ENCODE data around the gene BICDL2.
"Not testable (repeated sequence)": the region's sequence is repeated elsewhere in the genome, so short reads cannot be mapped to it uniquely, and the experiment has no call there.

Gene BICDL2, protein sequence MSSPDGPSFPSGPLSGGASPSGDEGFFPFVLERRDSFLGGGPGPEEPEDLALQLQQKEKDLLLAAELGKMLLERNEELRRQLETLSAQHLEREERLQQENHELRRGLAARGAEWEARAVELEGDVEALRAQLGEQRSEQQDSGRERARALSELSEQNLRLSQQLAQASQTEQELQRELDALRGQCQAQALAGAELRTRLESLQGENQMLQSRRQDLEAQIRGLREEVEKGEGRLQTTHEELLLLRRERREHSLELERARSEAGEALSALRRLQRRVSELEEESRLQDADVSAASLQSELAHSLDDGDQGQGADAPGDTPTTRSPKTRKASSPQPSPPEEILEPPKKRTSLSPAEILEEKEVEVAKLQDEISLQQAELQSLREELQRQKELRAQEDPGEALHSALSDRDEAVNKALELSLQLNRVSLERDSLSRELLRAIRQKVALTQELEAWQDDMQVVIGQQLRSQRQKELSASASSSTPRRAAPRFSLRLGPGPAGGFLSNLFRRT

GRCh38 chr16:3036726-3037315, at the start of gene BICDL2:
Gene BICDL2, minus strand, starts transcription at chr16:3036944. Its CDS starts 1,448 bp downstream, at chr16:3035496.
- DNase-seq (ENCODE audit: low read depth): no peak

GRCh38 chr16:3085868-3086595, 49.3 kb upstream of the BICDL2 start:
- no peak for DNase-seq (ENCODE audit: low read depth)

- no peak for DNase-seq (ENCODE audit: low read depth)
Observed at GRCh38 chr16:3084969-3085670, 48.4 kb upstream of the BICDL2 start.

DNA sequence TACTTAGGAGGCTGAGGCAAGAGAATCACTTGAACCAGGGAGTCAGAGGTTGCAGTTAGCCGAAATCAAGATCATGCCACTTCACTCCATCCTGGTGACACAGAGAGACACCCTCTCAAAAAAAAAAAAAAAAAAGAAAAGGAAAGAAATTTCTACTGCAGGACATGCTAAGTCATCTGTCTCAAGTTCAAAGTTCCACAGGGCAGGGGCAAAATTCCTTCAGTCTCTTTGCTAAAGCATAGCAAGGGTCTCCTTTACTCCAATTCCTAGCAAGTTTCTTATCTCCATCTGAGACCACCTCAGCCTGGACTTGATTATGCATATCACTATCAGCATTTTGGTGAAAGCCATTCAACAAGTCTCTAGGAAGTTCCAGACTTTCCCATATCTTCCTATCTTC, 47.7 kb upstream of the BICDL2 start:
- no peak for DNase-seq (ENCODE audit: low read depth)

DNA sequence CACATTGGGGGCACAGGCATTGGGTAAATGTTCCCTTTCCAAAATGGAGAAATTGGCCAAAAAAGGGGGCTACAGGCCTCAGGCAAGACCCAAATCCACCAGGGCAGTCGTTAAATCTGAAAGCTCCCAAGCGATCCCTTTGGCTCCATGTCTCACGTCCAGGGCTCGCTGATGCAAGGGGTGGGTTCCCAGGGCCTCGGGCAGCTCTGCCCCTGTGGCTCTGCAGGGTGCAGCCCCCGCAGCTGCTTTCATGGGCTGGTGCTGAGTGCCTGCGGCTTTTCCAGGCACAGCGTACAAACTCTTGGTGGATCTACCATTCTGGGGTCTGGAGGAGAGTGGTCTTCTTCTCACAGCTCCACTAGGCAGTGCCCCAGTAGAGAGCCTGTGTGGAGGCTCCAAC, 46.7 kb upstream of the BICDL2 start:
- not testable (repeated sequence) for DNase-seq (ENCODE audit: low read depth)

GRCh38 chr16:3081957-3082356, 45.2 kb upstream of the BICDL2 start:
- DNase-seq (ENCODE audit: low read depth): not testable (repeated sequence)

DNA sequence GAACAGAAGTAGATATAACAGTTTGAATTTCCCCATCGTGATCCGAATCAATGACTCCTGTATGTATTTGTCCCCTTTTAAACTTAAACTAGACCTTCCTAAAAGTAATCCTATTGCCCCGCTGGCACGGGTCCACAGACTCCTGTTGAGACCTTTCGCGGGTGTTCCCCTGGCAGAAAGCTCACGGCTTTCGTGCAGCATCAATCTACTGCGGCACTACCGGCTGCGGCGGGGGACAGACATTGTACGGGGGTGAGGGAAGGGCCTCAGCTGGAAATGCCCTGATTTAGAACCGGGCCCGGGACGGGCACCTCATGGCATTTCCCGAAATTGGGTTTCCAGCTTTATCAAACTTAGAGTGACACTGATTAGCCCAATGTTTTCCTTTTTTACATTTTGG, 43.3 kb upstream of the BICDL2 start:
- no peak for DNase-seq (ENCODE audit: low read depth)

DNA sequence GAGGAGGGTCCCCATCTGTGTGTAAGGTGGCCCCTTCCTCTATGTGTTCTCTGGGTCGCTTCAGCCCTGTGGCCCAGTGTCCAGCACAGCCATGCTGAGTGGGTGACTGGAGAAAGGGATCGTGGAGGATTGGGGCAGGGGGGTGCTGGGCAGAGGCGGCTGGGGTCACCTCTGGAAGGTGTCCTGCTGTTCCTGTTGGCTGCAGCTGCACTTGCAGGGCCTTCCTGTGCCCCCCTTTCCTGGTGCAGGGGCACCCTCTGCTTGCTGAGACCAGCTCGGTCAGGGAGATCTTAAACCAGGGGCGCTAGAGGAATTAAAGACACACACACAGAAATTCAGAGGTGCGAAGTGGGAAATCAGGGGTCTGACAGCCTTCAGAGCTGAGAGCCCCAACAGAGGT, 39.8 kb upstream of the BICDL2 start:
- no peak for DNase-seq (ENCODE audit: low read depth)

DNA sequence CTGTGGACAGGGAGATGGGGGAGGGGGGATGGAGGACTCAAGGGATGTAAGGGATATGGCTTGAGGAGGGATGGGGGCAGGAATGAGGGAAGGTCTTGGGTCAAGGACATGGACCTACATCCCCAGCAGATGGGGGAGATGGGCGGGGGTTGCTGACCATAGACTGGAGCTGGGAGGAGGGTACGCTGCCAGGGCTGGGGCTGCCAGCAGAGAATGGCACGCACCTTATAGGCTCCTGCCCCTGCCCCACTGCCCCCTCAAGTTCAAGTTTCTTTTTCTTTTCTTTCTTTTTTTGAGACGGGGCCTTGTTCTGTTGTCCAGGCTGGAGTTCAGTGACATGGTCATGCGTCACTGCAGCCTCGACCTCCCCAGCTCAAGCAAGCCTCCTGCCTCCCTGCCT, 39.2 kb upstream of the BICDL2 start:
- DNase-seq (ENCODE audit: low read depth): not testable (repeated sequence)

DNA sequence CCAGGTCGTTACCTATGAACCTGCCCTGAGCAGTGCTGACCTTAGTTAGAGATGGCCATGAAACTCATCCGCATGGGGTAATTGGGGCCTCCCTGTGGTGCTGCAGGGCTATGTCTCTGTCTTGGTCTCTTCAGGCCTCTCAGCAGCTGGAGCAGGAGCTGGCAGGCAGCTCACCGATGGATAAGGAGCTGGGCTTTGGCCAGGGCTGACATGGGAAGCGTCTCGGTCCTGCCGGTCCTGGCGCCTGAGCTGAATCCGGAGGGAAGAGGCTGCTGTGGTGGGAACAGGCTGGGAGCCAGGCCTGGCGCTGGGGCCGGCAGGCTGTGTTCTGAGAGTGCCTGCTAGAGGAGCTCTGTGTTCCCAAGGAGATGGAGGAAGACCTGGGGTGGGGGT, 38.8 kb upstream of the BICDL2 start:
- DNase-seq (ENCODE audit: low read depth): no peak

DNA sequence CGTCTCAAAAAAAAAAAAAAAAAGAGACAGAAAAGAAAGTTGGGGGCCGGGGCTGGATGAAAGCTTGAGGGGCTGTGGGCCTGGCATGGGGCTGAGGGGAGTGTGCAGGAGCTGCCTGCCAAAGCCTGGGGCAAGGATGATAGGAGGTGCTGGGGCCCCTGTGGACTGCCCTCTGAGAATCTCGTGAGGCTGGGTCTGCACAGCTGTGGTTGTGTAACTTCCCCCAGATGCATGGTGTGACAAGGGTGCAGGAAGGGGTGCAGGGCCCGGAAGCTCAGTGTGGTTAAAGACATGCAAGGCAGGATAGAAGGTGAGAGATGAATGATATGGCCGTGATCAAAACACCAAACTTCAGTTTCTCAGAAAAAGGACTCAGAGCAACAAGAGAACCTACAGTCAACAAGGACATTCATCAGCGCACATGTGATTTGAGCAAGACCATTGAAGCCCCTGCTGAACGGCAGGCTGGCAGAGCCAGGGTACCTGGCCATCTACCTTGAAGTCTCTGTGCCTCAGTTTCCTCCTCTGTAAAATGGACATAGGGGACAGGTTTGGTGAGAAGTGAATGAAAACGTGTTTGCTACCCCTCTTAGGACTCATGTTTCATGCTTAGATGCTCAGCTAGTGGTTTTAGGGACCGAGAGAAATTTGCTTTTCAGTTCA, 38.2 kb upstream of the BICDL2 start:
- DNase-seq (ENCODE audit: low read depth): no peak

- DNase-seq (ENCODE audit: low read depth): no peak
Observed at GRCh38 chr16:3073448-3073847, 36.7 kb upstream of the BICDL2 start.

DNA sequence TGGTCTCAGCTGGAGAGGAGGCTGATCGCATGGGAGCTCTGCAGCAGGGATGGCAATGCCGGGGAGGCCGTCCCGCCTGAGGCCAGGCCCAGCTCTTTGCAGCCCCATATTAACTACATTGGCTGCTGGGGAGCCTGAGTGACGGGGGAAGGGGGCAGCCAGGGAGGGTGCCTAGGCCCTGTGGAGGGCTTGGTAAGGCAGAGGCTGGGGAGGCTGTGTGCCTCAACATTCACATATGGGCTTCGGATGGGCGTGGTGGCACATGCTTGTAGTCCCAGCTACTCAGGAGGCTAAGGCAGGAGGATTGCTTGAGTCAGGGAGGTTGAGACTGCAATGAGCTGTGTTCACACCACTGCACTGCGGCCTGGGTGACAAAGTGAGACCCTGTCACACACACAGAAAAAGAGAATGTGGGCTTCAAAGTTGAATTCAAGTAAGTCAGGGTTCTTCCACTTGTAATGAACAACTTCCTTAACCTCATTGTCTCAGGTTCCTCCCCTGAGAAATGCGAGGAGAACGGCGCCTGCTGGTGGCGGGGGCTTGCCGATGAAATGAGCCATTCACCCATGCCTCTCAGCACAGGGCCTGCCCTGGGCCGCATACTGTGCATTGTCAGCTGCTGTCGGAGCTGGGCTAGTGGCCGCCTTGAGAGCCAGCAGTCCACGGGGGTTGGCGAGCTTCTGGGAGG, 36.0 kb upstream of the BICDL2 start:
- not testable (repeated sequence) for DNase-seq (ENCODE audit: low read depth)

GRCh38 chr16:3072148-3072547, 35.4 kb upstream of the BICDL2 start:
- DNase-seq (ENCODE audit: low read depth): not testable (repeated sequence)

- no peak for DNase-seq (ENCODE audit: low read depth)
Observed at GRCh38 chr16:3071655-3072054, 34.9 kb upstream of the BICDL2 start.

GRCh38 chr16:3070608-3071111, 33.9 kb upstream of the BICDL2 start:
- DNase-seq (ENCODE audit: low read depth): no peak

DNA sequence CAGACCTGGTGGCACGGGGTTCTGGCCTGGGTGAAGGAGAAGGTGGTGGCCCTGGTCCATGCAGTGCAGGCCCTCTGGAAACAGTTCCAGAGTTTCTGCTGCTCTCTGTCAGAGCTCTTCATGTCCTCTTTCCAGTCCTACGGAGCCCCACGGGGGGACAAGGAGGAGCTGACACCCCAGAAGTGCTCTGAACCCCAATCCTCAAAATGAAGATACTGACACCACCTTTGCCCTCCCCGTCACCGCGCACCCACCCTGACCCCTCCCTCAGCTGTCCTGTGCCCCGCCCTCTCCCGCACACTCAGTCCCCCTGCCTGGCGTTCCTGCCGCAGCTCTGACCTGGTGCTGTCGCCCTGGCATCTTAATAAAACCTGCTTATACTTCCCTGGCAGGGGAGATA, 32.4 kb upstream of the BICDL2 start:
- DNase-seq (ENCODE audit: low read depth): not testable (repeated sequence)

- DNase-seq (ENCODE audit: low read depth): no peak
Observed at GRCh38 chr16:3068487-3068886, 31.7 kb upstream of the BICDL2 start.

DNA sequence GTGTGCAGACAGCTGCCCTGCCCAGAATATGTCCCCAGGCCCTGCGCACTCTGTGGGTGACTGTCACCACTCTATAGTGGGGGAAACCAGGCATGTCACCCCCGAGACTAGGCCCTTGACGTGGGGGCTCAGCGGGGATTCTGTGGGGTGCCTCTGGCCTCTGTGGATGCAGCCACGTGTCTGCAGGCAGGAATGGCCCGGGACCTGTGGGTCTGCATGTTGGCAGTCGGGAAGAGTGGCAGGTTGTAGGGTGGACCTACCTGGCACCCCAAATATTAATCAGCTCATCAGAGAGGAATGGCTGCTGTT, 29.6 kb upstream of the BICDL2 start:
- no peak for DNase-seq (ENCODE audit: low read depth)

DNA sequence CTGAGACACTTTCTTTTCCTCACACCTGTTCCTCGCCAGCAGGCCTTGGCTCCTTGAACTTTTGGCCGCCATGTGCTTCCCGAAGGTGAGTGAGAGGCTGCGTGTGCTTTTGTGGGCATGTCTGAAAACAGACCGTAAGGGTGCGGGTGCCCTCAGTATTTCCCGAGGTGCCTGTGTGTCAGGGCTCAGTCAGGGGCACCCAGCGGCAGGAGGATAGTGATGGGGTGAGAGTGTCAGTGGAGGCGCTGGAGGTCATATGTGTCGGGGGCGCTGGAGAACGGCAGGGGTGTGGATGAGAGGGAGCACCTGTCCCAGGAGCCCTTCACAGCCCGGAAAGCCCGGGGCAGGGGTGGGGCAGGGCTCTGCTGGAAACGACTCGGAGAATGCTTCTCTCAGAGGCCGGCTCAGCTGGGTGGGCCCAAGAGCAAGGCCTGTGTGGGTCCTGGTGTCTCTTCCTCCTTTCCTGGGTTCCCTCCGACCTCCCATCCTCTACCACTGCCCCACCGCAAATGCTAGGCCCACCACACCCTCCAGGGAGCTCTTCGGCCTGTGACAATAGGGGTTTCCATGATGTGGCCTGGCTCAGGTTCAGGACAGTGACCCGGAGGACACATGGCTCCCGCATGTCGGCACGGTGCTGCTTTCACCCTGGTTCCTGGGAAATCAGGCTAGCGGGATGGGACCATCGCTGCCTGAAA, 29.1 kb upstream of the BICDL2 start:
- DNase-seq (ENCODE audit: low read depth): no peak
